IPS-NIHi11 (cell line): ENCODE measurements around the gene AKAP6.

ENCODE experiments used
- DNase-seq: peaks from one replicate; pipeline ENCODE4 v3.0.0; 2012; ENCODE audit warnings: mixed read lengths, low spot score

The AKAP6 gene

GRCh38 chr14:32825058-32825457 is 496.0 kb downstream of the AKAP6 start:
- DNase-seq = no peak

GRCh38 chr14:32826404-32827082 is 497.4 kb downstream of the AKAP6 start:
- DNase-seq = peak; percentile 16

- DNase-seq = no peak
Observed at GRCh38 chr14:32827514-32827913, 498.4 kb downstream of the AKAP6 start.

GRCh38 chr14:32835924-32836323 is 506.8 kb downstream of the AKAP6 start:
- no peak for DNase-seq

GRCh38 chr14:32841698-32842097 is 512.6 kb downstream of the AKAP6 start:
- no peak for DNase-seq

- DNase-seq = no peak
Observed at GRCh38 chr14:32846821-32847365, 517.8 kb downstream of the AKAP6 start.

- no peak for DNase-seq
Observed at GRCh38 chr14:32847867-32848266, 518.8 kb downstream of the AKAP6 start.

- peak; percentile 36 for DNase-seq
Observed at GRCh38 chr14:32865827-32866376, 536.8 kb downstream of the AKAP6 start.

GRCh38 chr14:32883188-32883587 is 554.1 kb downstream of the AKAP6 start:
- no peak for DNase-seq
